ENCODE measurements around the gene KRT81.

Gene KRT81

DNA sequence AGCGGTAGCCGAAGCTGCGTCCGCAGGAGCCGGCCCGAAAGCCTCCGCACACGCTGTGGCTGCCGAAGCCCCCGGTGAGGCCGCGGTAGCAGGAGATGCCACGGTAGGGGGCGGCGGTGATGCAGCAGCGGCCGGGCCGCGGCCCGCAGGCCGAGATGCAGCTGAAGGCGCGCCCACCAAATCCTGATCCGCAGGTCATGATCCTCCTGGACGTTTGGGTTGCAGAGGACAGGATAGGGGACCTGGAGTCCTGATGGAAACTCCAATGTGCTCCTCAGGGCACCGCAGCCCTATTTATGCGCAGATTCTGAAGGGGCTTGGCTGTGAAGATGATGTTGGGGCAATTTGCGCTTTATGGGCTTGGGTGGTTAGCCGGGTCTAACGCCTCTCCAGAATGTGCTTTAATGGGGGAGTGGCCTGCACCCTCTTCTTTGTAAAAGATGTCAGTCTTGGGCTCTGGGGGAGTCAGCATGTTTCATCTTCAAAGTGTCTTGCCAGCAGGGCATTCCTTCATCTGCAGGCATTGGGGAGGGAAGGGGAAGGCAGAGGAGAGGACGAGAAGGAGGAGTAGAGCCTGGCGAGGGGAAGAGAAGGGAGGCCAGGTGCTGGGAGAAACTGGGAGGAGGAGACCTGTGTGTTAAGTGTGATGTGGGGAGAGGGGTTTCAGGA is at the start of gene KRT81:
KRT81 (minus strand) TSS at position 268 of the 669 bp plus-strand sequence; CDS start at position 199, 69 bp downstream.
- DNase-seq, result no peak

DNA sequence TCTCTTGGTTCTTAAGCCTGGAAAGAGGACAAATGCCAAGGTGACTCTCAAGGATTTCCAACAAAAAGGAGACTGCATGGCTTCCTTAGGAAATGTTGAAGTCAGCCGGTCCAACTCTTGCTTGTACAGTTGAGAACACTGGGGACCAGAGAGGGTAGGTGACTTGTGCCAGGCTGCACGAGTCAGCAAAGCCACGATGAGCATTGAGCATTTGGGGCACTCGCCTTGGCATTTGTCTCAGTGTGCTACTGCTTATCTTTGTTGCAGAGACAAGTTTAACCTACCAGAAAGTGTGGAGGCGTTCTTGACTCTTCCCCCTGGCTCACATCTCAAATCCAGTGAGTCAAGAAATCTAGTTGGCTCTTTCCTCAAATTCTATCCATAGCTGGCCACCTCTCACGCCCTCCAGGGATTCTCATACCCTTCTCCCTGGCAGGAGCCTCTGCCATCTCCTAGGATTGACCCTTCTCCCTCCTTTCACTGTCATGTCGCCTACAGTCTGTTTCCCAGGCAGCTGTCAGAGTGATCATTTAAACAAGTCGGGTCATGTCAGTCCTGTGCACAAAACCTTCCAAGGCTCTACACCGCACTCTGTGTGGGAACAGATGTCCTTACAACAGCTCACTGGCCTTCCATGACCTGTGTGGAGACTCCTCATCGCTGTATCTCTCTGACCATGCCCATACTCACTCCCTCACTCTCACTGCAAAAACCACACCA is 47.1 kb upstream of the KRT81 start:
- no peak for DNase-seq

DNA sequence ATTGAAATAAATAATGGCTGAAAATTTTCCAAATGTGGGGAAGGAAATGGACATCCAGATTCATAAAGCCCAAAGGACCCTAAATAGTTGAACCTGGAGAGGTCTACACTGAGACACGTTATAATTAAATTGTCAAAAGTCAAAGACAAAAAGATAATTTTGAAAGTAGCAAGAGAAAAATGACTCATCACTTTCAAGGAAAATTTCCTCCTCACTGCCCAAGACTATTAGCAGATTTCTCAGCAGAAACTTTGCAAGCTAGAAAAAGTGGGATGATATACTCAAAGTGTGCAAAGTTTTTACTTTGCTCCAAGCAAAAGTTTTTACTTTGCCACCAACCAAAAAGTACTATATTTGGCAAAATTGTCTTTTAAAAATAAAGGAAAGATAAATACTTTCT is 45.7 kb upstream of the KRT81 start:
- DNase-seq, result no peak

DNA sequence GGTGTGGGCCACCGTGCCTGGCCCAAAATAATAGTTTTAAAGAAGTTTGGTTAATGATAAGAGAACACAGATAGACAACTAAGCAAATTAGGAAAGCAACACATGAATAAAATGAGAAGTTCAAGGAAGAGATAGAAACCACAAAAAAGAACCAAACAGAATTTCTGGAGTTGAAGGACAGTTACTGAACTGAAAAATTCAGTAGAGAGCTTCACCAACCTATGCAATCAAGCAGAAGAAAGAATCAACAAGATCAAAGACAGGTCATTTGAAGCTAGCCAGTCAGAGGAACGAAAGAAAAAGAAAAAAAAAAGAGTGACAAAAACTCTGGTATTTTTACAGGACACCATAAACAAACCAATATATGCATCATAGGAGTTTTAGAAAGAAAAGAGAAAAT is 45.3 kb upstream of the KRT81 start:
- DNase-seq, result no peak

DNA sequence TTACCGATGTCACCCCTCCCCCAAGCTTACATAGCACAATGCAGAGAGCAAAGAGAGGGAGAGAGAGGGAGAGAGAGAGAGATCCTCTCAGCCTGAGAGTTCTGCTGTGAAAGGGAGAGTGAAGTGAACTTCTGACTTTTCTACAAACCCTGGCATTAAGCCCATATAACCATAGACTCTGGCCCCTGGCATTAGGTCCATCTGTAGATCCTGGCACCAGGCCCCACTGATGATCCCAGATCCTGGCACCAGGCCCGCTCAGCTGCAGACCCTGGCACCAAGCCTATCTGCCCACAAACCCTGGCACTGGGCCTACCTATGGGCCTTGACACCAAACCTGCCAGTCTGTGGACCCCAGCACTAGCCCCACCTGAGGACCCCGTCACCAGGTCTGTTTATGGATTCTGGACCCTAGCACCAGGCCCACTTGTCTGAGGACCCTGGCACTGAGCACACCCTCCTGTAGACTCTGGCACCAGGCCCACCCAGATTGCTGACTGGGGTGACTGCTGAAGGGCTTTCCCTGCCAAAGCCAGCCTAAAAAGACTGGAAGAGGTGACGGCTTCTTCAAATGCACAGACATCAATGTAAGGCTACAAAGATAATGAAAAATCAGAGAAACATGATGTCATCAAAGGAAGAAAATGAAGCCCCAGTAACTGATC is 44.4 kb upstream of the KRT81 start:
- DNase-seq, result no peak

DNA sequence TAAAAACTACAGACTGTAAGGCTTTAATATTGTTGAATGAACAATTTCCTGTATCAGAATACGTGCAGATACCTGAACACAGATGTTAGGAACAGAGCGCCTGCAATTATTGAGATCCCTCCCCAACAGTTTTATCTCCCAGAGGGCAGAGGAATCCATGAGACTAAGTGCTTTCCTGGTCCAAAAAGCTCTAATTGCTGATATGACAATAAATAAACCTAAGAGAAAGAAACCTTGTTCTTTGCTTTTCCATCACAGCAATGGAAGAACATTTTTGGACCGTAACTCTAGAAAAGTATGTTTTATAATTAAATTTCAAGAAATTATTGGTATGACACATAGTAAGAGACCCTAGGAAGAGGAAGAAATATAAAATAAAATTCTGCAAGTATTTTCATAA is 42.9 kb upstream of the KRT81 start:
- no peak for DNase-seq

DNA sequence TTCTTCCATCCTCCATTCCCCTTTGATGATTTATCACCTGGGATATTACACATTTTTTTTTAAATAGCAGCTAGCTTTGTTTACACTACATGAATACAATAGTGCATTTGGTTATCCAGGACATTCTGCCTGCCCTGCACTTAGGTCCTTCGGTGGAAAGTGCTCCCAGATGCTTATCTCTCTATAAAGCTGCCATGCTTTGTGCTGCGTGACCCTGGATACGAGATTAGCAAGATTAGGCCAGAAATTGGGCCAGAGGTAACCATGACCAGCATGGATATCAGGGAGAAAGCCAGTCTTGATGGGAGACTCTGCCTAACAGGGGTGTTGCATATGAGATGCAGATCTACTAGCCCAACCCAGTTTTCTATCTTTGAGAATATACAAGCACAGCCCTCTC is 42.0 kb upstream of the KRT81 start:
- DNase-seq, result no peak

DNA sequence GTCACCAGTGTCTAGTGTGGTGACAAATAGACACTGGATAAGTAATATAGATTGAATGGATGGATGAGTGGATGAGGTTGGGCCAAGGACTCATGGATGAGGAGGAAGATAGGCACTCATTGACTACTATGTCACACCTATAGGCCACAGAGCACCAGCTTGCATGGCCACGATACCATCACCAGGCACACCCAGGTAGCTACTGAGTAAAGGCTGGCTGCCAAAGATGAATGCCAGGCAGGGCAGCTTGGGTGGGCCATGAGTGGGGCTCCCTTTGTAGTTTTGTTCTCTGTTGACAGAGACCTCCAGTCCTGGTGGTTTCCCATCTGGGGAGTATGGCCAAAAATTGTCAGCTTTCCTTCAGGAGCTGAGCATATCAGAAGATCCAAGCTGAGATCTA is 41.0 kb upstream of the KRT81 start:
- DNase-seq, result no peak

DNA sequence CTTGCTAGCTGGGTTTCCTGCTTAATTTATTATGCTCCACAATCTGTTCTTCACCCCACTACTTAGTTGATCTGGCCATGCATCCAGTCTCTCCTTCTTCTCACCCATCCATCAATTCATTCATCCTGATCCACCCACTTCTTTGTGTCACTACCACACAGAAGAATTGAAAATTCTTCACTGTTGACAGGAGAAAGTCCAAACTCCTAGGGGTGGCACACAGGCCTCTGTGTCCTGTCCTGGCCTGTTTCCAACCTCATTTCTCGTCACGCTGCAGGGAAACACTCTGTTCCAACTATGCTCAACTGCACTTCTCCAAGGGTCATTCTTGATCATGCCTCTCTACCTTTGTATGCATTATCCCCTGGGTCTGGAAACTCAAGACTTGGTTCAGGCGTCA is 40.5 kb upstream of the KRT81 start:
- DNase-seq, result no peak

DNA sequence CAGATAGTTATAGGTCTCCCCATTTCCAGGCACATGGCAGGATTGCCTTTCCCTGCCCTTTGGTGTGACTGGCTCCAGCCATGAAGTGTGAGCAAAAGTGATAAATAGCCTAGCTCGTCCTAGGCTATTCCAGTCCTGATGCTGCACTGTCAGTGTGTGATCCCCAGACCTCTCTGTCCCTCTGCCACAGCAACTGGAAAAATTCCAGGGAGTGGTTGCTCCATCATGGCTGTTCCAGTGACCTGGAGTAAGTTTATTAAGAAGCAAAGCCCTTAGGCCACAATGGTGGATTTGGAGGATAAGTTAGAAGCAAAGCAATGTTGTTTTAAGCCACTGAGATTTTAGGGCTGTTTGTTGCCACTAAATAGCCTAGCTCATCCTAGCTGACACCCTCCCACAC is 39.7 kb upstream of the KRT81 start:
- DNase-seq, result no peak

DNA sequence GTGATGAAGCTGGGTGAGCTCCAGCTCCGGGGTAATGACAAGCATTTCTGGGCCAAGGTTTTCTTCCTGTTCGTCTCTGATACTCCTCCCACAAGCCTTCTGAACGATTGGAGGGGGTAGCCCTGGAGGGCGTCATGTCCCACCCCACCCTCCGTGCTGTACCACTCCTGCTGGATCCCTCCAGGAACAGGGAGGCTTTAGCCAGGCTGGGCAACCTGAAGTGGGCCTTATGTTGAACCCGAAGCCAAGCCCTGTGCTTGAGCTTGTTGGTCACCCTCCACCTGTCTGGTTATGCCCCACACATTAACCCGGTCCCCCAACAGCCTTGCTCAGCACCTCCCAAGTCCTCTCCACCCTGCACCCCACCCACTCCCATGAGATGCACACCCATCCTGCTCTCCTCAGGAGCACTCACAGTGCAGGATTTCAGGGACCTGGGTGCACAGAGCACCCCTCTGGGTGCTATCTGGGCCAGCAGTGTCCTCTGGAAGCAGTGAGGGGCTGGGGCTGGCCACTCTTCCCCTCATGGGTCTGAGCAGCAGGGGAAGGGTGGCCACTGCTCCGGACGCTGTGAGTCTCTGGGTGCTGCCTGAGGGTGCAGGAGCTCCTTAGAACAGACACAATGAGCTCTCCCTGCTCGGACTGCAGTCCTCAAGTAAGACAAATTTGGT is 36.6 kb upstream of the KRT81 start:
- DNase-seq, result no peak

DNA sequence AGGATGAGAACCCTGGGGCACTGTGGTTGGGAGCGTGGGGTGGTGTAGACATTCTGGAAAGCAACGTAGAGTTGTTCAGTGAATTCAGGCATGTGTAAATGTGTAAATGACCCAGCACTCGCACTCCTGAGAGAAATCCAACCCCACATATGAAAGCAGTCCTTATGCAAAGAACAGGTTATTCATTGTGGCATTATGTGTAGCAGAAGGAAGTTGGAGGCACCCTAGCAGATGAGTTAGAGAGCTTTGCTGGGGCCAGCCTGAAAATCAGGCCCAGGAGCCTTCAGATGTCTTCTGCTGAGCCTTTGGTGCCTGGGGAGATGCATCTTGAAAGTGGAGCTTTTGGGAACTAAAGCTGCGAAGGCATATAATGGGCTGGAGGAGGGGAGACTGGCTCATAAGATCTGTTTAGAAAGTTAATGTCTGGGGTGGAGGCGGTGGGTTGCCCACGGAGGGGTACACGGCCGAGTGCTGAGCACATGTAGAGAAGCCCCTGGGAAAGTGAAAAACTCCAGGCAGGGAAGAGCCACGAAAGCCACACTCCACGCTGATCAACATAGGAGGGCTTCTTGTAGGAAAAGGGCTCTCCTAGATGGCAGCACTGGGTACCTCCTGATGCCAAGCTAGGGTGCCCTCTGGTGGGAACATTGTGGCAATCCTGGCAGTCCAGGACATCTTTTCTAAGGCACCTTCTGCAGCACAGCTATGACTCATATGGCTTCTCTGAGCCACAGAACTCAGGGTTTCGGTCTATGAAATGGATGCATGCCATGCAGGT is 35.9 kb upstream of the KRT81 start:
- DNase-seq, result peak; percentile 93

DNA sequence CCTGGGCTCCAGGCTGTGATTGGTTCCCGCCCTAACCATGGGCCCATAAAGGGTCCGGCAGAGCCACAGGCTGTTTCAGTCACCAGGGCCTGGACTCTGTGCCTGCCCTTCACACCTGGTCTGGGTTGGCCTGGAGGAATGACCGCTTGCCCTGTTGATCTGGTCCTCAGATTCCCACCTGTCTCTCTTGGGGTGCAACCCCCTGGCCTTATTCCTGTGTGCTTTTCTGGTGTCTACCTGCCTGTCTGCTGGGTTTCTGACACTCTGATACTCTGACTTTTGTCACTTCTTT is 32.8 kb upstream of the KRT81 start:
- no peak for DNase-seq

DNA sequence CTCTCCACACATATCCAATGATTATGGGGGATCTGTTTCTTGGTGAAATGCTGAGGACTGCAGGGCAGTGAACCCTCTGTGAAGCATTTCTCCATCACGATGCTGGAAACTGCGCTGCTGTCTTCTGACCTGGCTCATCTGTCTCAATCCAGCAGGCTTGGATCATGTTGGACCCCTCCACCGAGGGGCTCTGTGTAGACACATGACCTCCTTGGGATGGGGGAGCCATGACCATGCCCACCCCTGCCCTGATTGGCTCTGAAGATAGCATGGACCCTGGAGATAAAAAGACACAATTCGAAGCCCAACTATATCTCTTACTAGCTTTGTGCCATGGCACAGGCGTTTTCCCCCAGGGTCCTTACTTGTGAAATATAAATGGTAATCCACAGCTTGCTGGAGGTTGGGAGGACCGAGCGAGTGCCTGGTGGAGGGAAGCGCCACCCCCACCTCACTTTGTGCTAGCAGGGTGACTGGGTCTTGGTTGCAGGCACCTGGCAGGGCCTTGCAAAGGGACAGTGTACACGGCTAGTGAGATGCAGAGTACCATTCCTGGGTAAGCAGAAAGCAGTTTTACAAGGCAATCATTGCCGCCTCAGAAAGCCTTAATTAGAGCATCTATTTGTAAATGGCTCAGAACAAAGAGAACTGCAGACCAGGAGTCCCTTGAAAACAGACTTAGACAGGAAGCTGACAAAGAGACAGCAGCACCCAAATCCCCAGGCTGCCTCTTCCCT is 32.2 kb upstream of the KRT81 start:
- DNase-seq, result no peak

DNA sequence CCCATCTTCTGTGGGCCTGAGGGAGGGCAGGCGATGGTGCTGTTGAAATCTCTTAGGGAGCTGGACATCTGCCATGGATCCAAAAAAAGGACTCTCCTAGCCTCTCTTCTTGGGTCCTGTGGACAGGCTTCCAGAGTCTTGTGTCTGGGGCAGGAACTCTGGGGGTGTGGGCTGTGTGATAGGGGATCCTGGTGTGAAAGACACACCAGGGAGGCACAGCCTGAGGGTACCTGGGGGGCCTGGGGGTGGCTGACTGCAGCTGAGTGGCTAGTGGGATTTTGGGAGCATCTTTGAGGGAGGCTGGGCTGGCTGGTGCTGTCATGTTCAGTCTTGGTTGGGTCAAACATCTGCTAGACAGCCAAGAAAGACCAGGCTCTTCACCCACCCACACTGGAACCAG is 31.7 kb upstream of the KRT81 start:
- no peak for DNase-seq

DNA sequence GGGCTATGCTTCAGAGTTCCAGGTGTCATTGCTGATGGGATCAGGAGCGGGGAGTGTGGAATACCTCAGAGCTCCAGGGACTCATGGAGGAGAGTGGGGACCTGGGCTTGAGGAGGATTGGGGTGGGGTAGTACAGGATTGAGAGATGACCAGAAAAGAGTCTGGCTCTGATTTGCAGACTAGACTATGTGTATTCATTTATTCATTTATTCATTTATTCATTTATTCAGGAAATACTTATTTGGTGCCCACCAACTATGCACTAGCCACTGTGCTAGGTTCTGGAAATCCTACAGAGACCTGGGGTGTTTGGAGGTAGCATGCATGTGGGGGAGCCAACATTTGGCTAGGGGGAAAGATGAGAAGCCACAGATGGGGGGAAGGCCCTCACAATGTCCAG is 30.7 kb upstream of the KRT81 start:
- no peak for DNase-seq

DNA sequence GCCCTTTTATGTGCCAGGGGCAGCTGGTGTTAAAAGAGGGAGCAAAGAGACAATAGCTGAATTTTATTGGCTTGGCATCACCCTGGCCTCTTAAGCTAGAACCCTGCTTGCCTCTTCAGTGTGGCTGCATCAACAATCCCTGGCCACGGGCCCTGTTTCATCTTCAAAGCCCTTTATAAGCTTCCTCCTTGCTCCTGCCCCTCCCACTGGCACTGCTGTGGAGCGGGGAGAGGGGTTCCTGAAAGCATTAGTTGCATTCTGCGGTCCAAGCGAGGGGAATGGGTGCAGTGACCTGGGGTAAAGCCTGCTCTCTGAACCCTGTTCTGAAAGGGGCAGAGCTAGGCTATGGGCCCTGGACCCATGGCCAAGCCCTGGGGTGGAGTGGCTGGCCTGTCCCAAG is 30.1 kb upstream of the KRT81 start:
- no peak for DNase-seq

DNA sequence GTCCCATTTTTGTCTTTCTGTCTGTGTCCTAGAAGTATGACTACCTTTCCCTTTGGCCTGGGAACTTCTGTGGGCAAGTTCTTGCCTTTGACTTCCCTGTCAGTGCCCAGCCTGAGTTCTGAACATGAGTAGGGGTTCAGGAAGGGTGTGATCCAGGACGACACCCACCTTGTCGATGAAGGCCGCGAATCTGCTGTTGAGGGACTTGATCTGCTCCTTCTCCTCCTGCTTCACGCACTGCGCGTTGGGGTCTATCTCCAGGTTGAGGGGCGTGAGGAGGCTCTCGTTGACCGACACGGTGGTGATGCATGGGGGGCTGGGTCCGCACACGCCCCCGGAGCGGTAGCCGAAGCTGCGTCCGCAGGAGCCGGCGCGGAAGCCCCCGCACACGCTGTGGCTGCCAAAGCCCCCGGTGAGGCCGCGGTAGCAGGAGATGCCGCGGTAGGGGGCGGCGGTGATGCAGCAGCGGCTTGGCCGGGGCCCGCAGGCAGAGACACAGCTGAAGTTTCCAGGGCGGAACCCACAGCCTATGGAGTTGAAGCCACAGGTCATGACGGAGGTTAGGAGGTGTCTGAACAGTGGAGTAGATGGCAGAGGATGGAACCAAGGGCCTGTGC is 29.6 kb upstream of the KRT81 start, which contains the start of gene KRT83:
KRT83 (minus strand) TSS at position 615 of the 617 bp plus-strand sequence; CDS start at position 552, 63 bp downstream.
- no peak for DNase-seq

DNA sequence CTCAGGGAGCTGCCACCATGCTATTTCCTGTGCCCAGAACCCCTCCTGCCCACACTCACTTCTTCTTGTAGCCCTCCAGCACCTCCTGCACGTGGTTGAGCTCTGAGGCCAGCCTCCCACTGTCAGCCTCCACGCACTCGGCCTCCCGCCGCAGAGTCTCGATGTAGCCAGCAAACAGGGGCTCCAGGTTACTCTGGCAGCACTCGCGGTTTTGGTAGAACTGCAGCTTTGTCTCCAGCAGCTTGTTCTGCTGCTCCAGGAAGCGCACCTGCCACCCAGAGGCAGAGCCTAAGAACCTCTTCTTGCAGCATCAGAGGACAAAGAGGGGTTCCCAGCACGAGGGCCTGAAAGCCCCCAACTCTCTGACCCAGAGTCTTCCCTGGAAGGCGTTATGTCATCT is 27.8 kb upstream of the KRT81 start:
- peak; percentile 43 for DNase-seq

DNA sequence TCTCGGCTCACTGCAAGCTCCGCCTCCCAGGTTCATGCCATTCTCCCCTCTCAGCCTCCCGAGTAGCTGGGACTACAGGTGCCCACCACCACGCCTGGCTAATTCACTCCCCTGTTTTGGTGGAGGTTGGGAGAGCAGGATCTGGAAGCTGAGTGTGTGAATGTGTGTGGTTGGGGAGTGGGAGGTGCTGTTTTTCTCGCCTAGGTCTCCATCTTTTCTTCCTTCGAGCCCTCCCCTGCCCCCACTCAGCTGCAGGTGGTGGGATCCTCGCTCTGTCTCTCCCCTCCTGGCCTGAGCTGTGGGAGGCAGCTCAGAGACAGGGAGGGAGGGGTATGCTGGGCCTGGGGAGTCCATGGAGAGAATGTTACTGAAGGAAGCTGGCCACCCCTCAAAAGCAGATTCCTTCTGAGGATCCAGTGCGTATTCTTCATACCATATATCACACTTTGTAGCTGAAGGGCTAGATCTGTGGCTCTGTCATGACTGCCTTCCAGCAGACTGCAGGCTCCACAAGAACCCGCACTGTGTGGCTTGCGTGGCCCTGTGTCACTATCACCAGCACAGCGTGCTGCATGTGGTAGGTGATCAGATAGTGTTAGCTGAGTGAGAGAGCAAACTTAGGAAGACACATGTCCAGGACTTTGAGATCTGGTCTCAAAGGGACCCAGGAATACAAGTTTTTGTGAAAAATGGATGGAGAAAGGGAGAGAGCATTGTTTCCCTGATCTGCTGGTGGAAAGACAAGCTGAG is 27.1 kb upstream of the KRT81 start:
- no peak for DNase-seq

DNA sequence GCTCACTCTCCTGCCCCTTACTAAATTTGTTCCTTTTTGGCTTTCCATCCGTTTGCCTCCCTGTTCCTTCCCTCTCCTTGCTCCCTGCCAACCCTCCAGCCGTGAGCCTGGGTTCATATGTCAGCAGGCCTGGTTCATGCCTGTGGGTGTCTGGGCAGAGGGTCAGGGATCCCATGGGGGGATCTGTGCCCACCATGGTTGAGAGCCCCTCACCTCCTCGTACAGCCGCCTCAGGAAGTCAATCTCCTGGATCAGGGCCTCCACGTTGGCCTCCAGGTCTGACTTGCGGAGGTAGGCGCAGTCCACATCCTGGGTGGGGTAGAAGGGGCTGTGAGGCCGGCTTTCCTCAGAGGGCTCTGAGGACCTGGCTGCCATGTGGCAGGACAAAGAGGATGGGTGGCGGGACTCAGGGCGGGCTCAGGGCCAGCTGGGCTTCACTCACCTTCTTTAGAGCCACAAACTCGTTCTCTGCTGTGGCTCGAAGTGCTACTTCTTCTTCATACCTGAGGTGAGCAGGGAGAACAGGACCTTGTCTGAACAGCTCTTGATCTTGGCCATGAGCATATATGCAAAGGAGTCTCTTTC is 26.2 kb upstream of the KRT81 start:
- no peak for DNase-seq
